ENCODE data around the gene FAM72C. TPM values are rescaled to one million over a fixed set of nuclear protein-coding genes. Genes with fewer than 3 reads are reported as not detected.
A peak's percentile ranks its signal among the peaks of the same experiment; 100 is the strongest.
"Not testable (repeated sequence)": the region's sequence is repeated elsewhere in the genome, so short reads cannot be mapped to it uniquely, and the experiment has no call there.

The FAM72C gene
- 0.72 and 0.83 TPM in 2 replicates for total RNA-seq (2012; rRNA removed)
- 1.4 and 1.8 TPM in 2 replicates for polyA plus RNA-seq (2012; rRNA removed)
- 0.15 and 0.79 TPM in 2 replicates for polyA plus RNA-seq (2012; cell fraction: cytosol; rRNA removed)
- polyA plus RNA-seq (2012; cell fraction: nucleus; rRNA removed; ENCODE audit: low replicate concordance): 0.16 and 1.0 TPM in 2 replicates
- percentile 24 among the genes with signal in this experiment for Bru-seq, nascent RNA
- percentile 25 among the genes with signal in this experiment for BruChase-seq, experiment 1, labeled RNA remaining after a 6-hour chase
- percentile 26 among the genes with signal in this experiment for BruChase-seq, experiment 2, labeled RNA remaining after a 2-hour chase
- long read RNA-seq, partial matches to known transcripts: 1 of 1 reads
- long read RNA-seq, other reads (novel, unspliced or antisense): 0 of 1 reads

- ATAC-seq (ENCODE audit: low read depth): peak; percentile 77
- H2BK15ac ChIP-seq (ENCODE audit: low read depth, low read length); DNase-seq; H3K9ac ChIP-seq (ENCODE audit: low read depth, low read length); H3K9me1 ChIP-seq (ENCODE audit: insufficient read depth, low read length); dilution Hi-C loops (cut with HindIII; ENCODE audit: low sequenced_read_pairs, unreplicated experiment); H4K8ac ChIP-seq (ENCODE audit: low read depth in 2 of 2, low read length in 2 of 2); H3K79me1 ChIP-seq (ENCODE audit: low read depth in 1 of 2, low read length in 2 of 2); CTCF ChIA-PET; H2BK5ac ChIP-seq (ENCODE audit: low read depth, low read length, poor library complexity, severe bottlenecking); H3K4me2 ChIP-seq (ENCODE audit: low read depth, low read length); H3K9me3 ChIP-seq (ENCODE audit: control insufficient read depth, insufficient read depth, low read length); H3K56ac ChIP-seq (ENCODE audit: extremely low read depth, insufficient read depth, low read length); BruUV-seq (replicated peaks); H3K18ac ChIP-seq (ENCODE audit: low read depth, low read length); H3K36me3 ChIP-seq (ENCODE audit: control insufficient read depth, insufficient read depth, low read length); H3K27me3 ChIP-seq (ENCODE audit: control insufficient read depth, insufficient read depth, low read length); H3K4me1 ChIP-seq (ENCODE audit: control insufficient read depth, insufficient read depth, low read length); H4K5ac ChIP-seq (ENCODE audit: low read depth, low read length); H2BK20ac ChIP-seq (ENCODE audit: low read depth, low read length); H3K23ac ChIP-seq (ENCODE audit: low read depth, low read length); H3K14ac ChIP-seq (replicated peaks; ENCODE audit: low read depth, low read length); H2BK120ac ChIP-seq (ENCODE audit: low read depth, low read length); H4K20me1 ChIP-seq (ENCODE audit: insufficient read depth, low read length); intact Hi-C loops (cut with micrococcal nuclease); in situ Hi-C loops (cut with MboI; ENCODE audit: low sequenced_read_pairs); H4K91ac ChIP-seq (ENCODE audit: insufficient read depth, low read depth, low read length); H2AK5ac ChIP-seq (ENCODE audit: low read depth, low read length); H2AK9ac ChIP-seq (replicated peaks; ENCODE audit: low read depth, low read length, poor library complexity); H2AFZ ChIP-seq (replicated peaks; ENCODE audit: low read length, poor library complexity); H3K4ac ChIP-seq (ENCODE audit: low read depth, low read length); POLR2A ChIA-PET (ENCODE audit: unreplicated experiment); H3K4me3 ChIP-seq (ENCODE audit: insufficient read depth, low read depth, low read length); H3K27ac ChIP-seq (ENCODE audit: insufficient read depth, low read length): not testable (repeated sequence)
- WGBS, 2 experiments (ENCODE audit: extremely low coverage in 2 of 2, insufficient read length in 1 of 2): no CpG with 5 or more reads among the region's 48 CpGs
These were observed at the start of gene FAM72C for GRCh38 chr1:143971924-143972700. Gene FAM72C, minus strand, starts transcription at chr1:143971986. Its CDS starts 845 bp downstream, at chr1:143971141.

- H3K9me1 ChIP-seq (ENCODE audit: insufficient read depth, low read length); H4K8ac ChIP-seq (ENCODE audit: low read depth in 2 of 2, low read length in 2 of 2); H2AK5ac ChIP-seq (ENCODE audit: low read depth, low read length); CTCF ChIA-PET; DNase-seq; H2BK15ac ChIP-seq (ENCODE audit: low read depth, low read length); H3K27me3 ChIP-seq (ENCODE audit: control insufficient read depth, insufficient read depth, low read length); H3K9ac ChIP-seq (ENCODE audit: low read depth, low read length); H2BK20ac ChIP-seq (ENCODE audit: low read depth, low read length); H2AFZ ChIP-seq (replicated peaks; ENCODE audit: low read length, poor library complexity); H3K79me1 ChIP-seq (ENCODE audit: low read depth in 1 of 2, low read length in 2 of 2); H3K56ac ChIP-seq (ENCODE audit: extremely low read depth, insufficient read depth, low read length); intact Hi-C loops (cut with micrococcal nuclease); H4K5ac ChIP-seq (ENCODE audit: low read depth, low read length); H3K27ac ChIP-seq (ENCODE audit: insufficient read depth, low read length); BruUV-seq (replicated peaks); in situ Hi-C loops (cut with MboI; ENCODE audit: low sequenced_read_pairs); H4K91ac ChIP-seq (ENCODE audit: insufficient read depth, low read depth, low read length); H3K36me3 ChIP-seq (ENCODE audit: control insufficient read depth, insufficient read depth, low read length); H3K18ac ChIP-seq (ENCODE audit: low read depth, low read length); H3K9me3 ChIP-seq (ENCODE audit: control insufficient read depth, insufficient read depth, low read length); H3K4ac ChIP-seq (ENCODE audit: low read depth, low read length); H4K20me1 ChIP-seq (ENCODE audit: insufficient read depth, low read length); H3K14ac ChIP-seq (replicated peaks; ENCODE audit: low read depth, low read length); H2BK5ac ChIP-seq (ENCODE audit: low read depth, low read length, poor library complexity, severe bottlenecking); H2BK120ac ChIP-seq (ENCODE audit: low read depth, low read length); POLR2A ChIA-PET (ENCODE audit: unreplicated experiment); H3K4me3 ChIP-seq (ENCODE audit: insufficient read depth, low read depth, low read length); H2AK9ac ChIP-seq (replicated peaks; ENCODE audit: low read depth, low read length, poor library complexity); H3K23ac ChIP-seq (ENCODE audit: low read depth, low read length); H3K4me2 ChIP-seq (ENCODE audit: low read depth, low read length); H3K4me1 ChIP-seq (ENCODE audit: control insufficient read depth, insufficient read depth, low read length); dilution Hi-C loops (cut with HindIII; ENCODE audit: low sequenced_read_pairs, unreplicated experiment): not testable (repeated sequence)
- ATAC-seq (ENCODE audit: low read depth): peak; percentile 17; the same call in 1 of the 2 replicates
- WGBS, 2 experiments (ENCODE audit: extremely low coverage in 2 of 2, insufficient read length in 1 of 2): no CpG with 5 or more reads among the region's 3 CpGs
These were observed 48.4 kb upstream of the FAM72C start for GRCh38 chr1:144020001-144020738.
